Hypothalamus (tissue), 51 donors: Measurements from ENCODE around the gene COQ6.
"Not testable (repeated sequence)": the region's sequence is repeated elsewhere in the genome, so short reads cannot be mapped to it uniquely, and the experiment has no call there.

Experiments used
- DNase-seq, 51 donors: peaks; one replicate each; lab custom pipeline; 2025; lab: John Stamatoyannopoulos, UW

The COQ6 gene

GRCh38 chr14:73976125-73976524 is 26.0 kb downstream of the COQ6 start:
- no peak for DNase-seq

DNA sequence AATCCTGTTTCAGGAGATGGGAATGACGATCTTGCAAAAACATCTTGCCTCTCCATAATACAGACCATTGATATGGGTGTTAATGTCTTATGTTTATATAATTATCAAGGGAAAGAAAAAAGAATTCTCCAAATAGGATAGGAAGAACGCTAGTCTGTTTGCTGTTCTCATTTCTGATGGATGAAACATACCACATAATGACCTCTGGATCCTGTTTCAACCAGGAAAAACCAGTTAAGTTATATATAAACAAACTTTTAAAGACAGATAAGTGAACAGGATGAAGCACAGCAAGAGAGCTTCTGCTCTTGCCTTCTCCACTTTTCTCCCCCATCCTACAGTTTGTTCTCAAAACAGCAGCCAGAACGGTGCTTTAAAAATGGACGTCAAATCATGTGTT is 27.8 kb downstream of the COQ6 start:
- no peak for DNase-seq

GRCh38 chr14:73988065-73988464 is 38.0 kb downstream of the COQ6 start:
- no peak for DNase-seq

- not testable (repeated sequence) for DNase-seq
These were observed 38.6 kb downstream of the COQ6 start for GRCh38 chr14:73988656-73989055.

- no peak for DNase-seq
These were observed 41.0 kb downstream of the COQ6 start for GRCh38 chr14:73991092-73991491.

GRCh38 chr14:73994926-73995325 is 44.8 kb downstream of the COQ6 start:
- not testable (repeated sequence) for DNase-seq

DNA sequence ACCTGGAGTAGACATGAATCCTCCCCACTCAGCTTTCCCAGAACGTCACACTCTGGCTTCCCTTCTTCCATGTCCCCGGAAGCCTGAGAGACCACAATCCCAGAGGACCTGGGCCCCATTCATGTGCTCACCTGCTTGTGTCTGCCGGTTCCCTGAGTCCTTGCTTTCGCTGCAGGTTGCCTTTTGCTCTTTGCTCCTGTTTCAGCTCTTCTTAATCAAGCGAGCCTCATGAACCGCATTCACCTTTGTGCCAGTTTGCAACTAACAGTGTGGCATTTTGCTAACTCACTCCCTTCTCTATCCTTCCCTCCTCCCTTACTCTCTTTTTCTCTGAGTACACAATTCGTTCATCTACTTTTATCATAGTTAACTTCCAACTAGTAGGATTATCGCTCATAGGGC is 45.9 kb downstream of the COQ6 start:
- no peak for DNase-seq

GRCh38 chr14:73996731-73997107 is 46.6 kb downstream of the COQ6 start:
- no peak for DNase-seq

DNA sequence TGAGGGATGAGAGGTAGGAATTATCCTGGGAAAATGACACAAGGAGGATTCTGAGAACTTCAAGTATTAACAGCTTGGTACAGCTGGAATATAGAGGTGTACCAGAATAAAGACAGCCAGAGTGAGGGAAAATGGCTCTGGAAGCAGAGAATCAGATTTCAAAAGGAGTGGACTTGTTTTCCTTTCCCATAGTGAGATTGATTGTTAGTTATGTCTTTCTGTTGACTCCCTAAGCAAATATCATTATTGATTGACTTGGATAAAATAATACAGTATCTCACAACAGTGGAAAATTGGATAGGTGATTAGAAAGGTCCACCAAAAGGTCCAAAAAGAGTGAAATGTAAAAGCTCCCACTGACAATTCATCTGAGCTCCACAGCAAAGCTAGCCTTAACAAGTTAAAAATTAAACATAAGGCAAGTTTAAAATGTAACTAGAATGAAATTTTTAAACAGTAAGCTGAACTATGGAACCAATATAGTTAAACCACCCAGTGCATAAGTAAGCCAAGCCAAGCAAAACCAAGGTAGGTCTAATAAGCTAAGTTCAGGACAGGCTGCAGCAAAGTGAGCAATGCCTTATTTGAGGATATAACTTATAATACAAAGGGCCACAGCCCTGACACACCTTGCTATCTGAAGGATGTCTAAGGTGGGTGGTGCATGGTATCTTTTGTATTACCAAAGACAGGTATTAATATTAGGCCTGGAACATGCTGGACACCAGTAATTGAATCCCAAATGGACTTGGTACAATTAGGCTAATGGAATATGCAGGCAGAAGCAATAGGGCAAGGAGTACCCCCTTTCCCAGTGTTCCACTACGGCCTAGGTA is 47.2 kb downstream of the COQ6 start:
- DNase-seq, result no peak

- DNase-seq, result no peak
These were observed 47.9 kb downstream of the COQ6 start for GRCh38 chr14:73997944-73998447.

DNA sequence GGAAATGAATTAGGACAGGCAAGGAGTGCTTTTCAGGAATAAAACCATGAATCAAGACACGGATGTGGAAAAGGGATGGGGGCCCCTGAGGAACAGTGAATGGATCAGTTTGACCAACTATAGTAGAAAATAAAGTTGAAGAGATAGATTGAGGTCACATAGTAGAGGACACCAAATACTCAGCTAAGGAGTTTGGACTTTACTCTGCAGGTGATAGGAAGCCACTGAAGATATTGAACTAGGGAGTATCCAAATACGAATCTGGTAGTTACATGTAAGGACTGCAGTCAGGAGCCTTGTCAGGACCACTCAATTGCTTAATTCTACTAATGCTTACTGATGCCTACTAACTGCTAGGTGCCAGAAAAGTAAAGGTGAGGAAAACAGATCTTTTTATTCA is 48.6 kb downstream of the COQ6 start:
- no peak for DNase-seq

DNA sequence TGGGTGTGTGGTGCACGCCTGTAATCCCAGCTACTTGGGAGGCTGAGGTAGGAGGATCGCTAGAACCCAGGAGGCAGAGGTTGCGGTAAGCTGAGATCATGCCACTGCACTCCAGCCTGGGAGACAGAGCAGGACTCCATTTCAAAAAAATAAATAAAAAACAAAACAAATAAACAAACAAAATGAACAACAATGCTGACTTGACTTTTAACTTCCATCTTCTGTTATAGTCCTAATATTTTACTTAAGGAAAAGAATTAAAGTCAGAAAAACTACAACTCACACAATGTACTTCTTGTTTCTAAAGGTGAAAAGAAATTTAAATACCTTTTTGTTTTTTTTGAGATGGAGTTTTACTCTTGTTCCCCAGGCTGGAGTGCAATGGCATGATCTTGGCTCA is 55.6 kb downstream of the COQ6 start:
- DNase-seq, result not testable (repeated sequence)

- DNase-seq, result no peak
These were observed 58.9 kb downstream of the COQ6 start for GRCh38 chr14:74008843-74009499.
